ENCODE results near the gene PPP1R14B. TPM values are rescaled to one million over a fixed set of nuclear protein-coding genes. Genes with fewer than 3 reads are reported as not detected.

Gene PPP1R14B
- total and polyA plus RNA-seq, 2 donors (not counting 3 experiments of a cell fraction or from before 2014, with no cell fraction given), result 308 to 431 TPM

- dilution Hi-C loops (cut with MboI; ENCODE audit: extremely low pct_ligation_motif_present, low sequenced_read_pairs), result no loop called here
- POLR2A ChIA-PET, result no interaction called here
- Histone ChIP-seq H3K9me1 (replicated peaks; ENCODE audit: control insufficient read depth, extremely low read depth, insufficient read depth, low read length) (no peaks in the 10 kb centered on the region), H3K4me3 (replicated peaks in 1 of 3; ENCODE audit: insufficient read depth in 1 of 3, low read depth in 1 of 3, low read length in 3 of 3) (peak overlapping the region in 2 of 3 experiments; percentile 17 to 78), H3K79me2 (ENCODE audit: control insufficient read depth, insufficient read depth, low read length) (peaks cover 43% of the 10 kb centered on the region), H4K20me1 (replicated peaks; ENCODE audit: control insufficient read depth, extremely low read depth, insufficient read depth, low read length) (no peaks in the 10 kb centered on the region), H3K9ac (replicated peaks; ENCODE audit: extremely low read depth, insufficient read depth, low read length) (no peak overlapping the region), H3K4me2 (ENCODE audit: insufficient read depth, low read length) (peak overlapping the region; percentile 89), H2AFZ (ENCODE audit: low read depth, low read length) (peak overlapping the region; percentile 35), H3K4me1 (ENCODE audit: control insufficient read depth, extremely low read depth, insufficient read depth, low read length) (peaks cover 30% of the 10 kb centered on the region), H3K36me3 (ENCODE audit: control insufficient read depth in 2 of 2, extremely low read depth in 1 of 2, insufficient read depth in 2 of 2, low read length in 2 of 2) (peaks cover 0 to 12% of the 10 kb centered on the region in 2 experiments), H3K27me3 (ENCODE audit: control insufficient read depth in 2 of 2, insufficient read depth in 2 of 2, low read length in 2 of 2) (no peaks in the 10 kb centered on the region), H3K27ac (ENCODE audit: insufficient read depth, low read depth, low read length) (no peak overlapping the region), H3K9me3 (replicated peaks; ENCODE audit: control insufficient read depth, insufficient read depth, low read length) (no peaks in the 10 kb centered on the region)
- TF ChIP-seq POLR2A (IDR thresholded peaks at IDR 0.05; ENCODE audit: low read depth, low read length), result no peak
- TF ChIP-seq EZH2 (IDR thresholded peaks at IDR 0.05; ENCODE audit: borderline replicate concordance, low read depth, low read length, severe bottlenecking), result no peak
- TF ChIP-seq JUN (IDR thresholded peaks at IDR 0.05; ENCODE audit: borderline replicate concordance, insufficient read depth, insufficient read length, low read depth), result no peak
- TF ChIP-seq POLR2AphosphoS5 (IDR thresholded peaks at IDR 0.05; ENCODE audit: insufficient read depth, low read depth, low read length), result no peak
- no peak for TF ChIP-seq CTCF (IDR thresholded peaks at IDR 0.05; ENCODE audit: extremely low read depth in 1 of 2, insufficient read depth in 1 of 2, low read depth in 1 of 2, low read length in 2 of 2)
- no peak for TF ChIP-seq FOS (IDR thresholded peaks at IDR 0.05; ENCODE audit: borderline replicate concordance, insufficient read depth, low read length)
- TF ChIP-seq MYC (IDR thresholded peaks at IDR 0.05; ENCODE audit: low read depth, low read length), result no peak
- TF ChIP-seq MAX (IDR thresholded peaks at IDR 0.05; ENCODE audit: insufficient read depth, insufficient read length), result no peak
- no peak for TF ChIP-seq GATA2 (IDR thresholded peaks at IDR 0.05; ENCODE audit: insufficient read depth, insufficient read length, low read depth, low read length)
- intact Hi-C loops (cut with micrococcal nuclease), result loop anchor here (1.0 to 2.0 kb wide), 2 partner anchors 21 to 37 kb away; partner anchors contain the start of genes BAD and GPR137
- DNase-seq (ENCODE audit: low read depth, low spot score) (no peak), FAIRE-seq (peak; percentile 21)
- no TSS peak for BruUV-seq (replicated peaks)
- CTCF ChIA-PET, result interaction anchor here (0.7 to 4.7 kb wide), 6 partner anchors 22 to 84 kb away, joined by 3 to 60 read pairs (median 5); no protein-coding TSS in a partner anchor
Observed at GRCh38 chr11:64247729-64248531, 1.2 kb upstream of the PPP1R14B start.
